ENCODE measurements around the gene PDE6A.
"Not testable (repeated sequence)": the region's sequence is repeated elsewhere in the genome, so short reads cannot be mapped to it uniquely, and the experiment has no call there.

The PDE6A gene

DNA sequence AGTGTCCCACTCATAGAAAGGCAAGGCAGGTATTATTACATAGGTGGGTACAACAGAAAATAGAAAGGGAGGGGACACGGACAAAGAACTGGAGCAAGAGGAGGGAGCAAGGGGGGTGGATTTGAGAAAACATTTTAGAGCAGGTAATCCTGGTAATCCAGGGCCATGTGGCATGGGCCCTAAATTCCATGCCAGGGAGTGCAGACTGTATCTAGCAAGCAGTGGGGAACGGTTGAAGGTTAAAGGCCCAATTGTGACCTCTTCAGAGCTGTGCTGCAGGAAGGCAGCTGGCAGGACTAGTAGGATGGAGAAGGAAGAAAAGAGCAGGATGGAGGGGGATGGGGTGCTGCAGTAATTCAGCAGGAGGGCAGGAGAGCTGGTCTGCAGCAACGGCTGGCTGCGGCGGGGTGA lies 75.2 kb downstream of the PDE6A start:
- no peak for DNase-seq

DNA sequence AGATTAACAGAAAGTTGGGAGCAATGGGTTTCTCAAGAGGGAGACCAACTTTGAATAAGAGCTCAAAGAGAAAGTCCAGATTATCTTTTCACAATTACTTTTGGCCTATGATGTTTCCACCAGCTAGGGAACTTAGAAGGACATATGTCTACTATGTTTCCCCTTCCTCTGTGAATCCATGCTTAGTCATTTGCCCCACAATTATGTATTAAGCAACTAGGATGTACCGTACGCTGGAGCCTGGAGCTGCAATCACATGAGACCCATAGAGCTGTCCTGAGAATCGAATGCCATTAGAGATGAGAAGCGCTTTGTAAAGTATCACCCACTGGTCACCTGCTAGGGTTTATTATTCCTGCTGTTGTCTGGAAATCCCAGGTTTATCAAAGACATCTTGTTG lies 78.8 kb downstream of the PDE6A start:
- DNase-seq, result no peak

DNA sequence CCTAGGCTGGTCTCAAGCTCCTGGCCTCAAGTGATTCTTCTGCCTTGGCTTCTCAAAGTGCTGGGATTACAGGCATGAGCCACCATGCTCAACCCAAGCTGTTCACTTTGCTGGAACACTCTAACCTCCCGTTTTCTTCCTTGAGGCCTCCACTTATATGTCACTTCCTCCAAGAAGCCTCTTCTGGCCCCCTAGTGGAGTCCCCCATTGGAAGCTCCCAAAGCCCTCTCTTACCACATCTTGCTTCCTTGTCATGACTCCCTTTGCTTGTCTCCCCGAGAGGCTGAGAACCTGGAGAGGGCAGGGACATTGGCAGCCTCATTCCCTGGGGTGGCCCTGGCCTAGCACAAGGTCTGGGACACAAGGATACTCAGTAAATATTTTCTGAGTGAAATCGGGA lies 80.8 kb downstream of the PDE6A start:
- DNase-seq, result no peak

DNA sequence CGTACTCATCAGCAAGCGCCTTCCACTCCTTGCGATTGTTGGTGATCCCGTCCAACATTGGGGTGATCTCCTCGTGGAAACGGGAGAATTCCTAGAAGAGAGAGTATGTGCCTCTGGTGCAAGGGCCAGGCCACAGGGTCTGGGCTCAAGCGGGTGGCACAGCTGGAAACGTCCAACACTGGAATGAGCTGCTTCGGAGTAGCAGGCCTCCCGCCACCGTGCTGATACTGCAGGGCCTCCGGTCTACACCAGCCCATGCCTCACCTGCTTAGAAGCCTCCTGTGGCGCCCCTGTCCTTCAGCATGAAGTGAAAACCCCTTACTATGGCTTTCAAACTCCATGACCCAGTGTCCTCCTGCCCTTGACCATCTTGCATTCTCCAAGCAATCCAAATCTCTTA lies 81.4 kb downstream of the PDE6A start:
- DNase-seq, result no peak

DNA sequence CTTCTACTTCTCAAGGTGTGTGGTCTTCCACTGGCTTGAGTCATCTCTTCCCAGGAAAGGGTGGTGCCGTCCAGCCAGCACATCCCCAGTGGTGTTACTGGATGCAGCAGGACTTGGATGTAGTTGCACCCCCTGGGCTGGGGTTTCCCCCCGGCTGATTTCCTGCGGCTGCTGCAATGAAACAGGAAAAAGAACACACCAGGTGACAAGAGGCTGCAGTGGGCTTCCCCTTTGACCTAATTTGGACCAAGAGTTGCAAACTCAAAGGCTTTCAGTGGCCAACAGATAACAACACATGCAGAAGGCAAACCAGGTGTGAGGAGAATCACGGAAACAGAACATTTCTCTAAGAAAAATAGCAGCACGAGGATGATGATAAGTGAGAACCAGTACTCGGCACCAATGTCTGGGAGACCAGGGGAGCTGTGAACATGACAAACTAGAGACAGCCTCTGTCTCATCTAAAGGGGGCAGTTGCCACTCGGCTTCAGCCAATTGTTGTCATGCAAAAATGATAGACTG lies 83.7 kb downstream of the PDE6A start:
- no peak for DNase-seq

DNA sequence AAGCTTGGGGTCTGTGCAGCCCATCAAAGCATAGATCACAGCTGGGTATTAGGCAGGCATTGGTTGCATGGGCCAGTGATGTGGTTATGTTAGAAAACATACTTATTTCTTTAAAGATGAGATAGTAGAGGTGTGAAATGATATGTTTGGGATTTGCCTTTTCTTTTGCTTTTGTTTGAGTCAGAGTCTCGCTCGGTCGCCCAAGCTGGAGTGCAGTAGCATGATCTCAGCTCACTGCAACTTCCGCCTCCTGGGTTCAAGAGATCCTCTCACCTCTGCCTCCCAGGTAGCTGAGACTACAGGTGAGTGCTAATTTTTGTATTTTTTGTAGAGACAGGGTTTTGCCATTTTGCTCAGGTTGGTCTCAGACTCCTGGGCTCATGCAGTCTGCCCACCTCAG lies 84.8 kb downstream of the PDE6A start:
- DNase-seq, result no peak

DNA sequence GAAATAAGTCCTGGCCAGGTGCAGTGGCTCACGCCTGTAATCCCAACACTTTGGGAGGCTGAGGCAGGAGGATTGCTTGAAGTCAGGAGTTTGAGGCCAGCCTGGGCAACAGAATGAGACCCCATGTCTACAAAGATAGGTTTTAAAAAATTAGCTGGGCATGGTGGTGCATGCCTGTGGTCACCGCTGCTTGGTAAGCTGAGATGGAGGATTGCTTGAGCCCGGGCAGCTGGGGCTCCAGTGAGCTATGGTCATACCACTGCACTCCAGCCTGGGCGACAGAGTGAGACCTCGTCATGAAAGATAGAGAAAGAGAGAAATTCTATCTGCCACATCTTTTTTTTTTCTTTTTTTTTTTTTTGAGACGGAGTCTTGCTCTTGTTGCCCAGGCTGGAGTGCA lies 86.1 kb downstream of the PDE6A start:
- not testable (repeated sequence) for DNase-seq

DNA sequence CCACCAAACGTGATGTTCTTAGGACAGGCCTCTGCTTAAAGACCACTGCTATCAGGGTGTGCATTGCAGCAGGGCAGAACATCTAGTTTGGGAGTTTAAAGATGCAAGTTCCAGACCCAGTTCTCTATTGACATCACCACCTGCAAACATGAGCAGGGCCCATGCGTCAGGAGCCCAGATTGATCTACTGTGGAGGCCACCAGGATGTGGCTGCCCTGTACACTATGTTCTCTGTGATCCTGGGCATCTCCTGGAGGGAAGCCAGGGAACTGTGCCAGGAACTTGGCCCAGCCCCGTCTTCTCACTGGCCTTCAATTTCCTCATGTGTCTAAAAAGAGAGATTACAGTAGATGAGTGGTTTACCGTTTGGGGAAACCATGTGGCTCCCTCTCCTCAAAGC lies 87.1 kb downstream of the PDE6A start:
- DNase-seq, result peak in 19 of 56 donors; percentile 4 to 43 (median 18)

DNA sequence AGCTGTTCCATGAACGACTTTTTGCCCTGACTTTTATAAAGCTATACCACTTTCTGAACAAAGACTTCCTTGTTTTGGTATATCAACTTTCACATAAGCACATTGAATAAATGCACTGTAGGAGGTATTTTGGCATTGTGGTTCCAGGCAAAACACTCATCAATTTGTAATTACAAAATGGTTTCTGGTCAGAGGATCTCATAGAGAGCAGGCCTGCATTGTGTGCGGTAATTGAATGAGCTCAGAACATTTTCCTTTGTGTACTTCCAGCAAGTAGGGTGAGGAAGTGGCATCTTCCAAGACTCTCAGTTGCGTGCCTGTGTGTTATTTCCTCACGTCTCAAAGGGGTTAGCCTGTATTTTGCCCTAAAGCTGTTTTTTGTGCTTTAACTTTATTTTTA lies 89.2 kb downstream of the PDE6A start:
- no peak for DNase-seq

DNA sequence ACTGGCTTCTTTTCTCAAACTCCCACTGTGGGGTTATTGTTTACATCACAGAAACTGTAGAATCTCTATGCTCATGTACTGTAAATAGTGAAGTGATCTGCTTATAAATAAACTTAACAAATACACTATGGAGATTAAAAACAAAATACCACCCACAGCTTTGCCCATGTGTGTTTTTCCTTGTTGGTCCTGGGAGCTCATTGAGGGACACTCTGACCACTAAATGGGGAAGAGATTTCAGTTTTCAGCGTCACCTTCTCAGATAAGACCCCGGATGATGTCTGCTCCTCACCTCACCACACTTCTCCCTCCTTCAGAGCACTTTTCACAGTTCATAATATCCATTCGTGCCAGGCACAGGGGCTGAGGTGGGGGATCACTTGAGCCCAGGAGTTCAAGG lies 89.7 kb downstream of the PDE6A start:
- no peak for DNase-seq

DNA sequence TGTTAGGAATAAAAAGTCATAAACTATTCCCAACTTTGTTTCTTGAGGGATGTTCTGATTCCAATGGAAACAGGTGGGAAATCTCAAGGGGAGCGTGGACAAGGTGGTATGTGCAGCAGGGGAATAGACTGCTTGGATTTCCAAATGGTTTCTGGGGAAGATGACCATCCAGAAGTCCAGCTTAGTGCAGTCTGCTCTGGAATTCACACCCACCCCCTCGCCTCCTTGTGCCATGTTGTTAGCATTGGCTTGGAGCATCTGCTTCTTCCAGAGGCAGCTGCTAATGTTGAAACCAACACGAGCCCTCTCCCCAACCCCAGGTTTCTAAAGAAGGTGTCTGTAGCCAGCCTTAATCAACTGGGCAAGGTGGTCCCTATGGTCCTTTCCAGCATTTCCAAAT lies 90.9 kb downstream of the PDE6A start:
- DNase-seq, result no peak

DNA sequence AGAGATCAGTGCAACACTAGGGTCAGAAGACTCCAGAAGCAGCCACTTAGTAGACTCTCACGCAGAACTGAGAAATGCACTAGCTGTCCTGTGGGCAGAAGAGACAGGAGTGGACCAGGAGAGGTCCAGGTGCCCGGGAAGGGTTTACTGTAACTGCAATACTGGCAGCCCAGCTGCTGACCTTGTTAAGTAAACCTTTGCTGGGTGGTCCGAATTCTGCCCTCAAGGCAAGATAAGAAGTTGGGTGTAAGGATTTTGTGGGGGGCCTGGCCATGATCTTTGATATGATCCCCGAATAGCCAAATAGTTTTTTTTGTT lies 91.3 kb downstream of the PDE6A start:
- no peak for DNase-seq

DNA sequence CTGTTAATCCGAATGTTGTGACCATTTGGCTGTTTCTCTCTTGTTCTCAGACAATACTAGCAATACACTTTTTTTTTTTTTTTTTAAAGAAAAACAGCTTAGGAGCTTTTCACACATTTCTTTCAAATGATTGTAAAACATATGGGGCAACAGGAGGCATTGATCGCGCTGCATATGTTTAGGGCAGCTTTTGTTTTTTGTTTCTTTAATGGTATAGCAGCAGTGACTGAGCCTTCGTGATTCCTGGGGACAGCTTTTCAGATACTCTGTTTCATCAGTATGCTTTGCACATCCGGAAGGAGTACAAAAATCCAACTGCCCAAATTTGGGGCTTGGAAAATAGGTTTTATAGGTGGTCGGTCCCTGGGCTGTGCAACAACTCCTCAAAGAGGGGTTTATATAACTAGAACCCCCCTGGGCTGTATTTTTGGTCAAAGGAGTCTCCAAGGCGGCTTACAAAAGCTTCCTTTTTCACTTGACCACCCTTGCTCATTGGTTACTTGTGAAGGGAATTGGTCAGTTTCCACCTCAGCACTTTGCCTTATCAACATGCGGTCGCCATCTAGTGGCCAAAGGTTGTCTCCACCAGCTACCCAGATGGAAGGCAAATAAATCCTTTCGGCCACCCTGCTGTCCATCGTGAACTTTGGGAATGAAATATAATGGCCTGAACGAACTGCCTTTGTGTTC lies 91.8 kb downstream of the PDE6A start:
- peak in 47 of 56 donors; percentile 9 to 88 (median 41) for DNase-seq

DNA sequence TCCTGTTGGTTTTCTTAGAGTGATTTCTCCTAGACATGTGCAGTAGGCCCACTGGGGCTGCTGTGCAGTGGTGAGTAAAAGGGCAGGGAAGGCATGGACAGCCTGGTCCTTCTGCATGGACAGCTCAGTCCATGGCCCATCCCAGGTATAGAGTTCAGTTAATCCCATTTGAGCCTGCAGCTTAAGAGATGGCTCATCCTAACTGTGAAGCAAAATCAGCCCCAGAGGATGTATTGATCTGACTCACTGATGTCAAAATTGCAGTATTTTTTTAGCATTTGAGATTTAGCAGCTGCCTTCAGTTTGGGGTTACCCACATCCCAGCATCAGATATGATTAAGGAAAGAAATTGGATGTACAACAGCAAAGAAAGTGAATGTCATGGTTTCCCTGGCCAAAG lies 93.4 kb downstream of the PDE6A start:
- no peak for DNase-seq

DNA sequence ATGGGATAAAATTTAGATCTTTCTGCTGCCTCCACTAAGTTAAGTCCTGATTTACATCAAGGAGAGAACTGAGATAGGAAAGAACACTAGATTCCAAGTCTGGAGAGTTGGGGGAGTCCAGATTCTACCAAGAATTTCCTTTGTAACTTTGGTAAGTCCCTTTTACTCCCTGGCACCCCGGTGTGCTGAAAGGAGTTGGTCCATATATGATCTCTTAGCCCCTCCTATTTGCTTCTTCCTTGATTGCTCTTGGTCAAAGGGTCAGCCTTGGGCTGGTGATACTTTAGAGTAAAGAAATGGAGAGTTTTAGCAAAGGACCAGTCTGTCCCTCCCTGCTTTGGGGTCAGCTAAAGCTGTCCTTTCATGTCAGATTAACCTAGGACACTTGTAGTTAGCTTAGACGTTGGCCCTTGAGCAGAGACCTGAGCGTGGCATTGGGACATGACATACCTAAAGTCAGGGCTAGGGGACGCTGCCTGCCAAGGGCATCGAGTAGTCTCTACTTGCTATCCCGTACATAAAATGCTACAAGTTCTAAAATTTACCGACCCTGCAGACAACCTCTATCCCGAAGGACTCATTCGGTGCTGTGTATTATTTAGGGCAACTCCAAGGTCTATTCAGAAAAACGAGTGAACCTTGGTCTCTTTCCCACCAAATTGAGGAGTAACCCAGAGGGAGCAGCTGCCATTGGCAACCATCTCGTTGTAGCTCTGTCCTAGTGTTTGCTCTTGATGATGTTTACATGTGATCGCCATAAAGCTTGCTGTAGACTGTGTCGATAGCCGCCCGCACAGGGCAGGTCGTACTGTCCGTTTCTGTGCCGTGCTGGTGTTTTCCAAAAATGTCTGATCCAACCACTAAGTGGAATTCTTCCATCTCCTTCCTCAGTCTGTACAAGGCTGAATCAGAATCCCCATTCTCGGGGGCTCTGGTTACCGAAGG lies 94.4 kb downstream of the PDE6A start:
- no peak for DNase-seq

DNA sequence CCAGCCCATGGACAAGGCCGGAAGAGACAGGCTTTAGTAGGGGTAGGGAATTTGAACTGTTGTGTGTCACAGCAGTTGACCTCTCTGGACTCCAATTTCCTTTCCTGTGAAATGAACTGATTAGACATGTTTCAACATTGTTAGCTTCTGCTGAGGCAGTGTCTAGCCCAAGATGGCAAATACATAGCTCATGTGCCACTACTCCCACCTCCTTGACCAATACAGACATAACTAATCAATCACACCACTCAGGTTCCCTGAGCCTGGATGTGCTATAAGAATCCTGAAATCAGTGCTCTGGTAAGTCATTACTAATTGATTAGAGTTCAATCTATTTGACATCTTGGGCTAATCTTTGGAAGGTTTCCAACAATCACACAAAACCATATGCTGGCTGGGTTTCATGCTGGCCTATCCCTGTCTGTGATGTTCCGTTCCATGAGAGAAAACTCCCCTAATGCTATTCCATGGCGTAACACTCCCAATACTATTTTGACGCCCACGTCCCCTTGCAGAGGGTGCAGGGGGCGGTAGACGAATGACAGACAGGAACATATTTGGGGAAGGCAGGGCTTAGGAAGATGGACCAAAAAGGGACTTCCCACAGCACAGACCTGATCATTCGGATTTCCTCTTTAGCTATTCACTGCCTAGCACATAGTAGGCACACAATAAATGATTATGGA lies 95.2 kb downstream of the PDE6A start:
- DNase-seq, result no peak

DNA sequence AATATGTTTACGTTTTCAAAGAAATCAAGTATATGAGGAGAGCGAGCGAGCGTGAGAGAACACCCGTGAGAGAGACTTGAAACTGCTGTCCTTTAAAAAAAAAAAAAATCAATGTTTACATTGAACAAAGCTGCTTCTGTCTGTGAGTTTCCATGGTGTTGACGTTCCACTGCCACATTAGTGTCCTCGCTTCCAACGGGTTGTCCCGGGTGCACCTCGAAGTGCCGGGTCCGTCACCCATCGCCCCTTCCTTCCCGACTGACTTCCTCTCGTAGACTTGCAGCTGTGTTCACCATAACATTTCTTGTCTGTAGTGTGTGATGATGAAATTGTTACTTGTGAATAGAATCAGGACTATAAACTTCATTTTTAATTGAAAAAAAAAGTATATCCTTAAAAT lies 97.0 kb downstream of the PDE6A start:
- no peak for DNase-seq

DNA sequence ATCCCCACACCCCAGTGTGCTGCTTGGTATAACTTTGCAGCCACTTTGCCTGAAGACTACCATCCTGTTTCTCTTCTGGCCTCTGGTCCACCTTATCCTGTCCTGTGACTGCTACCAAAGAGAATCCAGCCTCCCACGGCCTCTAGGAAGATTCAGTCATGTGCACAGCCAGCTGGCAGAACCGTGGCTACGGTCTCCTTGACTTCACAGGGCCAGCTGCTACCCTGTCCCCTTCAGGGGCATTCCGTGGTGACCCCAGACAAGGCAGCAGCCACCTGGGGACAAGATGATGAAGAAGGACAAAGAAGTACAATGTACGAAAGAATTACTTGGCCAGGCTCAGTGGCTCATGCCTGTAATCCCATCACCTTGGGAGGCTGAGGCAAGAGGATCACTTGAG lies 98.6 kb downstream of the PDE6A start:
- no peak for DNase-seq

DNA sequence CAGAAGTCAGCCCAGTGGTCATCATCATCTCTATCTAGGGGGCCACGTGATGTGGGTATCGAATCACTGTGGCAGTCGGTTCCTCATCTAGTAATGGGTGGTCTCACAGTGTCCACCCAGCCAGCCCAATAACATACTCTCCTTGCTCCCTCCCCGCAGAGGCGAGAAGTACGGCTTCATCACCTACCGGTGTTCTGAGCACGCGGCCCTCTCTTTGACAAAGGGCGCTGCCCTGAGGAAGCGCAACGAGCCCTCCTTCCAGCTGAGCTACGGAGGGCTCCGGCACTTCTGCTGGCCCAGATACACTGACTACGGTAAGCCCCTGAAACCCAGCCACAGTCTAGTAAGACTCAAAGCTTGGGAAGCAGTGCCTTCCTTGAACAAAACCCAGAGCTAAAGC lies 99.0 kb downstream of the PDE6A start:
- no peak for DNase-seq

DNA sequence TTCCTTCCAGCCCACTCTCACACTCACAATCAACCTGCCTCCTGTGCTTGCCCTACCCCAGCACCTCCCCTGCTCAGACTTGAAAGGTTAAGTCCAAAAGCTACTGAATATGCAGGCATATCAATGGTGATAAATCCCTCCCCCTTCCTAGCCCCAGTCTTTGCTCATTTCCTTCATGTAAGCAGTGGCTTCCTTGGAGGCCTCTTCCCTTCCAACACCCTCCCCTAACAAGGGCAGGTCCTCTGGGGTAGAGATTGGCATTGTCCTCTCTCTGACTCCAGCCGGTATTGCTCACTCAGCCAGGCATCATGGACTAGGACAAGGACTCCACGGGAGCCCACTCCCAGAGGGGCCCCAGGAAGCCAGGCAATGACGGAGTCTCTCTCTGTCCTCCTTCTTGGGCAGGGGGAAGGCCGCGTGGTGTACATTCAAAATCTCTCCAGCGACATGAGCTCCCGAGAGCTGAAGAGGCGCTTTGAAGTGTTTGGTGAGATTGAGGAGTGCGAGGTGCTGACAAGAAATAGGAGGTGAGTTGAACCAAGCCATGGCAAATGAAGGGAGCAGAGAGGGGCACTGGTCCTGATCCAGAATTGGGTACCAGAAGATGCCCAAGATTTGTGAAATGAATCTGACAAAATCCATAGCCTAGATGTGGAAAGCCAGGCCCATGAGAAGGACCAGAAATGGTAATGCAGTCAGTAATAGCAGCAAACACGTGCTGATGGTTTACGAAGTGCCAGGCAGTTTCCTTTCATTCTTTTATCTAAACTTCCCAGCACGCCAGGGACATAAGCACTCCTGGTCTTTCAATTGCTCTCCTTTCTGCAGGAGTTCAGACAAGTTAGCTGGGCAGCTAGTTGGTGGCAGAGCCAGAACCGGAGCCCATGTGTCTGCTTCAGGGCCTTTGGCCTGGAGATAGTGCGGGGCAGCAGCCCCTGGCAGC lies 102.5 kb downstream of the PDE6A start:
- no peak for DNase-seq

DNA sequence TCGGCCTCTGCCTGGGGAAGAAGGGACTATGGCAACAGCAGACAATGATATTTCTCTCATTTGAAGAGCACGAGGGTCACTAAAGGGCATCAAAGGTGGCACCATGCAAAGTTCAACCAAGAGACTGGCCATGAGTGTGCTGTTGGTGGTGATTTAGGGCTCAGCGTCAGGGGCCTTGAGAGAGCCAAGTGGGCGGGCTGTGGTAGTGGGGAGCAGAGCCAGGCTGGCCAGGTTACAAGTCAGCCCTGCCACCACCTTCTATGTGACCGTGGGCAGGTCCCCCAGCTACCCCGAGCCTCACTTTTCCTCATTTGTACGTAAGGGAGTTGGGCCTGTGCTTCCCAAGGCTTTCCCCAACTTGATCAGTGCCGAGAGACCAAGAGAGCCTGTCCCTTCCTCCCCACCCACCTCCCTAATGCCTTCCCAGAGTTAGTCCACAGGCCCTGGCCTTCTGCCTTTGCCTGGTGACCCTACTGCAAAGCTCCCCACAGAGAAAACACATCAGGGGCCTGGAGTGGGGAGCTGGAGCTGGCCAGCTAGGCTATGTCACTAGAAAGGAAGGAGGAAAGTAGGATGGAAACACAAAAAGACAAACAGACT lies 104.3 kb downstream of the PDE6A start:
- DNase-seq, result no peak

Data from amygdala (tissue), 56 donors.